Esophagus muscularis mucosa (tissue), 4 donors: Measurements from ENCODE around the gene ATP6V1F.

Source experiments
- CTCF ChIP-seq, 3 experiments: fragments of 200-600 bp in 2 of 3; fragments of 450-650 bp in 1 of 3; sonication (generic) in 2 of 3; IDR thresholded peaks; one replicate each; pipeline ENCODE4 v1.5.1; 2017 to 2019; ENCODE audit warnings: antibody characterized with exemption in 3 of 3, mild to moderate bottlenecking in 2 of 3, moderate library complexity in 1 of 3
- EP300 ChIP-seq: sonication (generic); formaldehyde crosslinking; IDR thresholded peaks from one replicate; pipeline ENCODE4 v1.6.1; 2017; ENCODE audit warnings: antibody characterized with exemption
- POLR2AphosphoS5 ChIP-seq, 2 donors: sonication (generic); formaldehyde crosslinking; IDR thresholded peaks; one replicate each; pipeline ENCODE4 v1.6.1; 2017; ENCODE audit warnings: antibody characterized with exemption in 2 of 2

GRCh38 chr7:128863433-128863989 lies 855 bp downstream of the ATP6V1F start:
- TF ChIP-seq CTCF (IDR thresholded peaks at IDR 0.05), result peak; percentile 11 to 47 (median 38)
- TF ChIP-seq POLR2AphosphoS5 (IDR thresholded peaks at IDR 0.05), result no peak
- TF ChIP-seq EP300, result no peak
